ENCODE data around the gene SYTL5.

SYTL5 gene

GRCh38 chrX:38036466-38036865 lies 30.1 kb downstream of the SYTL5 start:
- no peak for DNase-seq

- DNase-seq: no peak
Measured at GRCh38 chrX:38038501-38038900, 32.1 kb downstream of the SYTL5 start.

GRCh38 chrX:38041237-38041636 lies 34.9 kb downstream of the SYTL5 start:
- DNase-seq: no peak

GRCh38 chrX:38044701-38045100 lies 38.3 kb downstream of the SYTL5 start:
- no peak for DNase-seq

- no peak for DNase-seq
Measured at GRCh38 chrX:38045538-38046096, 39.3 kb downstream of the SYTL5 start.

GRCh38 chrX:38048886-38049285 lies 42.5 kb downstream of the SYTL5 start:
- DNase-seq: no peak

GRCh38 chrX:38050806-38051205 lies 44.5 kb downstream of the SYTL5 start:
- DNase-seq: no peak

- no peak for DNase-seq
Measured at GRCh38 chrX:38052096-38052495, 45.7 kb downstream of the SYTL5 start.

- no peak for DNase-seq
Measured at GRCh38 chrX:38055170-38055847, 49.0 kb downstream of the SYTL5 start.

GRCh38 chrX:38060331-38060878 lies 54.1 kb downstream of the SYTL5 start:
- no peak for DNase-seq

- no peak for DNase-seq
Measured at GRCh38 chrX:38061335-38061734, 55.0 kb downstream of the SYTL5 start.

- DNase-seq: no peak
Measured at GRCh38 chrX:38066934-38067333, 60.6 kb downstream of the SYTL5 start.

GRCh38 chrX:38069273-38069672 lies 62.9 kb downstream of the SYTL5 start:
- DNase-seq: no peak

- no peak for DNase-seq
Measured at GRCh38 chrX:38069991-38070390, 63.6 kb downstream of the SYTL5 start.

GRCh38 chrX:38079463-38079862 lies 73.1 kb downstream of the SYTL5 start:
- no peak for DNase-seq

GRCh38 chrX:38080808-38081207 lies 74.5 kb downstream of the SYTL5 start:
- no peak for DNase-seq

GRCh38 chrX:38081909-38082308 lies 75.6 kb downstream of the SYTL5 start:
- DNase-seq: no peak

GRCh38 chrX:38082309-38082708 lies 76.0 kb downstream of the SYTL5 start:
- DNase-seq: no peak

GRCh38 chrX:38085813-38086212 lies 79.5 kb downstream of the SYTL5 start:
- no peak for DNase-seq

GRCh38 chrX:38086451-38087215 lies 80.3 kb downstream of the SYTL5 start:
- DNase-seq: no peak

GRCh38 chrX:38087594-38087993 lies 81.2 kb downstream of the SYTL5 start:
- no peak for DNase-seq

GRCh38 chrX:38089173-38089982 lies 83.0 kb downstream of the SYTL5 start:
- no peak for DNase-seq

GRCh38 chrX:38095971-38096529 lies 89.7 kb downstream of the SYTL5 start:
- DNase-seq: no peak

All from CD4-positive, alpha-beta T cell treated with Interleukin-4 for 1 hour (primary cell).